H1 (cell line): ENCODE measurements around the gene LRRC4.

Source experiments
- CHD2 ChIP-seq: IDR thresholded peaks from 2 replicates; pipeline ENCODE4 v1.6.1; 2012; ENCODE audit warnings: low read length, improper control_type of control experiment
- CTBP2 ChIP-seq: IDR thresholded peaks from 2 replicates; pipeline ENCODE4 v1.7.0; 2011; ENCODE audit warnings: borderline replicate concordance, mild to moderate bottlenecking, moderate library complexity, mixed read lengths, low read length; ENCODE audit not compliant: insufficient read depth, insufficient read length
- EP300 ChIP-seq, 2 experiments: IDR thresholded peaks; 1 replicate in 1 of 2; 2 replicates in 1 of 2; pipeline ENCODE4 v1.6.1; 2011 to 2012; ENCODE audit warnings: low read depth in 2 of 2, low read length in 2 of 2, mild to moderate bottlenecking in 2 of 2, borderline replicate concordance in 1 of 2, inconsistent platforms in 1 of 2, moderate library complexity in 1 of 2
- EZH2 ChIP-seq: fragments of 200-600 bp; sonication (generic); IDR thresholded peaks from 2 replicates; pipeline ENCODE4 v1.7.1; 2012; ENCODE audit warnings: low read depth, mild to moderate bottlenecking, moderate library complexity, low read length, inconsistent platforms; ENCODE audit not compliant: severe bottlenecking
- FOSL1 ChIP-seq: IDR thresholded peaks from 2 replicates; pipeline ENCODE4 v1.6.1; 2011; ENCODE audit warnings: mild to moderate bottlenecking, low read depth, low read length, moderate library complexity; ENCODE audit not compliant: insufficient read depth
- POLR2A ChIP-seq, 2 experiments: IDR thresholded peaks; 1 replicate in 1 of 2; 2 replicates in 1 of 2; pipeline ENCODE4 v1.6.1; 2011; ENCODE audit warnings: low read depth in 2 of 2, low read length in 2 of 2, mild to moderate bottlenecking in 2 of 2; ENCODE audit errors: control extremely low read depth in 1 of 2
- RFX5 ChIP-seq: IDR thresholded peaks from 2 replicates; pipeline ENCODE4 v1.6.1; 2011; ENCODE audit warnings: low read depth, low read length, improper control_type of control experiment, borderline replicate concordance
- SP2 ChIP-seq: IDR thresholded peaks from 2 replicates; pipeline ENCODE4 v1.6.1; 2012; ENCODE audit warnings: mild to moderate bottlenecking, low read length, inconsistent platforms
- TAF1 ChIP-seq: IDR thresholded peaks from 2 replicates; pipeline ENCODE4 v1.6.1; 2011; ENCODE audit warnings: mild to moderate bottlenecking, low read depth, low read length
- YY1 ChIP-seq: IDR thresholded peaks from 2 replicates; pipeline ENCODE4 v1.6.1; 2011; ENCODE audit warnings: low read depth, mild to moderate bottlenecking, low read length
- TF ChIP-seq, protein P1 (sequence below), 3 experiments: IDR thresholded peaks; 1 replicate in 2 of 3; 2 replicates in 1 of 3; pipeline versions ENCODE4 v1.5.1 to v1.6.1; 2011; ENCODE audit warnings: low read length in 3 of 3, mild to moderate bottlenecking in 3 of 3, inconsistent platforms in 2 of 3, low read depth in 1 of 3, moderate library complexity in 1 of 3; ENCODE audit not compliant: insufficient read depth in 1 of 3; ENCODE audit errors: control extremely low read depth in 1 of 3

DNA sequence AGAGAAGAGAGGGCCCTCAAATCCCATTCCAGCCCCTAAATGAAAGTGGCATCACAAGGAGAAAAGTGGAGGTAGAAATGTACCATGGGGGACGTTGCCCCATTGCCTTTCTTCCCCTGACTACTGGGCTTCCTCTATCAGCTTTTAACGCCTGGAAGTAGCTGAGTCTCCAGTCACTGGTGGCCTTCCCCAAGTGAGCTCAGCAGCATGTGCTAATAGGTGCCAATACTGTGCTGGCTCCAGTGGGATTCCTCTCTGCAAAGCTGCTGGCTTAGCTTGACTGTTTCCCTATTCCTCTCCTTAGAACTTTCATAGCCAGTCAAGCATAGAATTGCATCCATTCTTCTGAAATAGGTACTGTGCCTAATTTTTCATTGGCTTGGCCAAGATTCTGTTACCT lies 32.6 kb downstream of the LRRC4 start:
- no peak for TF ChIP-seq POLR2A (IDR thresholded peaks at IDR 0.05; ENCODE audit: control extremely low read depth in 1 of 2, low read depth in 2 of 2, low read length in 2 of 2)
- TF ChIP-seq RFX5, result no peak
- TF ChIP-seq SP2, result no peak
- no peak for TF ChIP-seq YY1
- TF ChIP-seq, protein P1, sequence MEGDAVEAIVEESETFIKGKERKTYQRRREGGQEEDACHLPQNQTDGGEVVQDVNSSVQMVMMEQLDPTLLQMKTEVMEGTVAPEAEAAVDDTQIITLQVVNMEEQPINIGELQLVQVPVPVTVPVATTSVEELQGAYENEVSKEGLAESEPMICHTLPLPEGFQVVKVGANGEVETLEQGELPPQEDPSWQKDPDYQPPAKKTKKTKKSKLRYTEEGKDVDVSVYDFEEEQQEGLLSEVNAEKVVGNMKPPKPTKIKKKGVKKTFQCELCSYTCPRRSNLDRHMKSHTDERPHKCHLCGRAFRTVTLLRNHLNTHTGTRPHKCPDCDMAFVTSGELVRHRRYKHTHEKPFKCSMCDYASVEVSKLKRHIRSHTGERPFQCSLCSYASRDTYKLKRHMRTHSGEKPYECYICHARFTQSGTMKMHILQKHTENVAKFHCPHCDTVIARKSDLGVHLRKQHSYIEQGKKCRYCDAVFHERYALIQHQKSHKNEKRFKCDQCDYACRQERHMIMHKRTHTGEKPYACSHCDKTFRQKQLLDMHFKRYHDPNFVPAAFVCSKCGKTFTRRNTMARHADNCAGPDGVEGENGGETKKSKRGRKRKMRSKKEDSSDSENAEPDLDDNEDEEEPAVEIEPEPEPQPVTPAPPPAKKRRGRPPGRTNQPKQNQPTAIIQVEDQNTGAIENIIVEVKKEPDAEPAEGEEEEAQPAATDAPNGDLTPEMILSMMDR (IDR thresholded peaks at IDR 0.05; ENCODE audit: control extremely low read depth in 1 of 3, insufficient read depth in 1 of 3, low read depth in 1 of 3, low read length in 3 of 3), result no peak
- TF ChIP-seq CTBP2, result no peak
- no peak for TF ChIP-seq TAF1
- TF ChIP-seq EZH2, result no peak
- TF ChIP-seq EP300 (IDR thresholded peaks at IDR 0.05; ENCODE audit: borderline replicate concordance in 1 of 2, low read depth in 2 of 2, low read length in 2 of 2), result no peak
- no peak for TF ChIP-seq CHD2
- no peak for TF ChIP-seq FOSL1
